DOHH2 (cell line): ENCODE measurements around the gene NPIPB2.

Experiments
- H3F3A ChIP-seq: fragments of 200-600 bp; sonication (generic), shearing (Covaris generic); 2 replicates; pipeline ENCODE4 v1.6.0; 2016; ENCODE audit warnings: antibody characterized with exemption, mild to moderate bottlenecking; ENCODE audit not compliant: control insufficient read depth, insufficient read depth
- H3K27ac ChIP-seq: fragments of 200-600 bp; sonication (generic); 2 replicates; pipeline ENCODE4 v1.5.1; 2014; ENCODE audit warnings: low read depth, mild to moderate bottlenecking, low read length, moderate library complexity
- H3K27me3 ChIP-seq: fragments of 200-600 bp; sonication (generic); 2 replicates; pipeline ENCODE4 v1.6.1; 2014; ENCODE audit warnings: mild to moderate bottlenecking, low read length, mixed read lengths; ENCODE audit not compliant: control insufficient read depth
- H3K36me3 ChIP-seq: fragments of 200-600 bp; sonication (generic); 2 replicates; pipeline ENCODE4 v1.6.1; 2014; ENCODE audit warnings: mild to moderate bottlenecking, low read length, moderate library complexity, mixed read lengths; ENCODE audit not compliant: control insufficient read depth
- H3K4me1 ChIP-seq: fragments of 200-600 bp; sonication (generic); 2 replicates; pipeline ENCODE4 v1.6.1; 2014; ENCODE audit warnings: mild to moderate bottlenecking, low read length, mixed read lengths; ENCODE audit not compliant: control insufficient read depth
- H3K4me2 ChIP-seq: fragments of 200-600 bp; sonication (generic); 2 replicates; pipeline ENCODE4 v1.6.0; 2014; ENCODE audit warnings: mild to moderate bottlenecking, low read length, moderate library complexity
- H3K4me3 ChIP-seq: fragments of 200-600 bp; sonication (generic); 2 replicates; pipeline ENCODE4 v1.5.1; 2014; ENCODE audit warnings: mild to moderate bottlenecking, low read length, mixed read lengths
- H3K79me2 ChIP-seq: fragments of 200-600 bp; sonication (generic); 2 replicates; pipeline ENCODE4 v1.6.1; 2014; ENCODE audit warnings: mild to moderate bottlenecking, low read length, mixed read lengths; ENCODE audit not compliant: control insufficient read depth
- H3K9me2 ChIP-seq: fragments of 200-600 bp; sonication (generic); replicated peaks from 2 replicates; pipeline ENCODE4 v1.6.1; 2014; ENCODE audit warnings: mild to moderate bottlenecking, low read length, mixed read lengths; ENCODE audit not compliant: control insufficient read depth
- H3K9me3 ChIP-seq: fragments of 200-600 bp; sonication (generic); 2 replicates; pipeline ENCODE4 v1.6.1; 2014; ENCODE audit warnings: antibody characterized with exemption, low read length, mixed read lengths; ENCODE audit not compliant: control insufficient read depth, insufficient read depth
- H4K20me1 ChIP-seq: fragments of 200-600 bp; sonication (generic); 2 replicates; pipeline ENCODE4 v1.6.0; 2014; ENCODE audit warnings: low read depth, mild to moderate bottlenecking, antibody characterized with exemption, low read length, moderate library complexity; ENCODE audit not compliant: control insufficient read depth, insufficient read depth
- EZH2phosphoT487 ChIP-seq: fragments of 200-600 bp; sonication (generic); IDR thresholded peaks from 2 replicates; pipeline ENCODE4 v1.6.1; 2017; ENCODE audit warnings: borderline replicate concordance, mild to moderate bottlenecking, antibody characterized with exemption, low read length, moderate library complexity, mixed read lengths
- TF ChIP-seq, protein P1 (sequence below): fragments of 200-600 bp; sonication (generic); IDR thresholded peaks from one replicate; pipeline ENCODE4 v1.5.1; 2014; ENCODE audit warnings: antibody characterized with exemption, mild to moderate bottlenecking, low read depth, low read length; ENCODE audit not compliant: poor library complexity, severe bottlenecking

NPIPB2 gene

GRCh38 chr16:11886881-11887280 lies 55.0 kb downstream of the NPIPB2 start:
- TF ChIP-seq EZH2phosphoT487, result no peak
- TF ChIP-seq, protein P1, sequence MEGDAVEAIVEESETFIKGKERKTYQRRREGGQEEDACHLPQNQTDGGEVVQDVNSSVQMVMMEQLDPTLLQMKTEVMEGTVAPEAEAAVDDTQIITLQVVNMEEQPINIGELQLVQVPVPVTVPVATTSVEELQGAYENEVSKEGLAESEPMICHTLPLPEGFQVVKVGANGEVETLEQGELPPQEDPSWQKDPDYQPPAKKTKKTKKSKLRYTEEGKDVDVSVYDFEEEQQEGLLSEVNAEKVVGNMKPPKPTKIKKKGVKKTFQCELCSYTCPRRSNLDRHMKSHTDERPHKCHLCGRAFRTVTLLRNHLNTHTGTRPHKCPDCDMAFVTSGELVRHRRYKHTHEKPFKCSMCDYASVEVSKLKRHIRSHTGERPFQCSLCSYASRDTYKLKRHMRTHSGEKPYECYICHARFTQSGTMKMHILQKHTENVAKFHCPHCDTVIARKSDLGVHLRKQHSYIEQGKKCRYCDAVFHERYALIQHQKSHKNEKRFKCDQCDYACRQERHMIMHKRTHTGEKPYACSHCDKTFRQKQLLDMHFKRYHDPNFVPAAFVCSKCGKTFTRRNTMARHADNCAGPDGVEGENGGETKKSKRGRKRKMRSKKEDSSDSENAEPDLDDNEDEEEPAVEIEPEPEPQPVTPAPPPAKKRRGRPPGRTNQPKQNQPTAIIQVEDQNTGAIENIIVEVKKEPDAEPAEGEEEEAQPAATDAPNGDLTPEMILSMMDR, result no peak
- Histone ChIP-seq H4K20me1 (no peaks in the 10 kb centered on the region), H3K4me3 (no peak overlapping the region), H3F3A (peaks cover 15% of the 10 kb centered on the region; the same call in 1 of the 2 replicates), H3K79me2 (peaks cover 7% of the 10 kb centered on the region), H3K9me2 (no peaks in the 10 kb centered on the region), H3K9me3 (no peaks in the 10 kb centered on the region), H3K27ac (no peak overlapping the region), H3K4me1 (no peaks in the 10 kb centered on the region), H3K27me3 (no peaks in the 10 kb centered on the region), H3K36me3 (peaks cover 83% of the 10 kb centered on the region), H3K4me2 (no peak overlapping the region)

DNA sequence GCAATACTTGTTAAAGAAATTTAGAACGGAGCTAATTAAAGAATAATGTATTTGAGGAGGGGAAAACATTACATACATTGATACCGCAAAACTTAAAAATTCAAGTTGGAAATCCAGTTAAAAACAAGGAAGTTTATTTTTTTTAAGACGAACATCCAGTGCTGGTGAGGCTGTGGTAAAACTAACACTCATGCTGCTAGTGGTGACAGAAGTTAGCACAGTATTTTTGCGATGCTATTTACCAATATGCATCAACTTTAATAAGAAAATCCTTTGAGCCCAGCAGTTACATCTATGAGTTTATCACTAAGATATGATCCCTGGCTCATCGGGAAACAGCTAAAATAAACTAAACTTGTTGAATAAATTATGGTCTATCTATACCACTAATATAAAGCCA lies 57.8 kb downstream of the NPIPB2 start:
- Histone ChIP-seq H3K4me3 (no peak overlapping the region), H3K9me3 (no peaks in the 10 kb centered on the region), H3K27ac (no peak overlapping the region)

GRCh38 chr16:11880007-11880406 lies 61.8 kb downstream of the NPIPB2 start:
- no peaks in the 10 kb centered on the region for H3K9me3 ChIP-seq
- no peak overlapping the region for H3K4me3 ChIP-seq
- H3K79me2 ChIP-seq, result peaks cover 8% of the 10 kb centered on the region; the same call in 1 of the 2 replicates
- no peaks in the 10 kb centered on the region for H3K27me3 ChIP-seq
- H4K20me1 ChIP-seq, result peaks cover 6% of the 10 kb centered on the region; the same call in 1 of the 2 replicates
- no peak overlapping the region for H3K4me2 ChIP-seq
- H3K36me3 ChIP-seq, result peaks cover 86% of the 10 kb centered on the region
- TF ChIP-seq EZH2phosphoT487, result no peak
- TF ChIP-seq, protein P1, result no peak
- H3F3A ChIP-seq, result peaks cover 7% of the 10 kb centered on the region
- H3K27ac ChIP-seq, result no peak overlapping the region
- no peaks in the 10 kb centered on the region for H3K9me2 ChIP-seq
- no peaks in the 10 kb centered on the region for H3K4me1 ChIP-seq

More for the DNA sequence above, 57.8 kb downstream of the NPIPB2 start:
- H3K4me1 ChIP-seq, result no peaks in the 10 kb centered on the region
- no peak overlapping the region for H3K4me2 ChIP-seq
- H3K36me3 ChIP-seq, result peaks cover 91% of the 10 kb centered on the region
- H3K27me3 ChIP-seq, result no peaks in the 10 kb centered on the region
- TF ChIP-seq, protein P1, result no peak
- H3F3A ChIP-seq, result peaks cover 15% of the 10 kb centered on the region
- H3K9me2 ChIP-seq, result no peaks in the 10 kb centered on the region
- H4K20me1 ChIP-seq, result peaks cover 6% of the 10 kb centered on the region; the same call in 1 of the 2 replicates
- H3K79me2 ChIP-seq, result peaks cover 12% of the 10 kb centered on the region

DNA sequence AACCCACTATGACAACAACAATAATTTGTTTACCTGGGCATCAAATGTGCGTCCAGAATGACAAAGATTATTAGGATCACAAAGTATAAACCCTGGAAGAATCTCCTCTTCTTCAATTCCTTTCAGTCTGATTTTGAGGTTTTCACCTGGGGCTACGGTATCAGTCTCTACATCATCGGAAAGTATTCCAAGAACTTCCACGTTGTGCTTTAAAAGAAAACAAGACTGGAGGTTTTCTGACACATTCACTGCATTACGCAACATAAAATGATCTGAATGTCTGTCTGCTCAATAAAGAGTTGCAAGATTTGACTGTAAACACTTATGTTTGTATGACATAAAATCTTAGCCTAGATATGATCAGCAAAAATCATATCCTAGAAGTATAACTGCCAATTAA lies 64.5 kb downstream of the NPIPB2 start:
- Histone ChIP-seq H3K4me2 (no peak overlapping the region), H3K27ac (no peak overlapping the region), H4K20me1 (peaks cover 6% of the 10 kb centered on the region; the same call in 1 of the 2 replicates), H3K4me3 (no peak overlapping the region), H3K79me2 (peaks cover 5% of the 10 kb centered on the region; the same call in 1 of the 2 replicates), H3K9me3 (no peaks in the 10 kb centered on the region), H3F3A (peaks cover 15% of the 10 kb centered on the region), H3K36me3 (peaks cover 85% of the 10 kb centered on the region), H3K4me1 (no peaks in the 10 kb centered on the region), H3K27me3 (no peaks in the 10 kb centered on the region), H3K9me2 (no peaks in the 10 kb centered on the region)
- TF ChIP-seq, protein P1, result no peak
- no peak for TF ChIP-seq EZH2phosphoT487
